ENCODE measurements around the gene MYO16.

- TF ChIP-seq, protein P1, sequence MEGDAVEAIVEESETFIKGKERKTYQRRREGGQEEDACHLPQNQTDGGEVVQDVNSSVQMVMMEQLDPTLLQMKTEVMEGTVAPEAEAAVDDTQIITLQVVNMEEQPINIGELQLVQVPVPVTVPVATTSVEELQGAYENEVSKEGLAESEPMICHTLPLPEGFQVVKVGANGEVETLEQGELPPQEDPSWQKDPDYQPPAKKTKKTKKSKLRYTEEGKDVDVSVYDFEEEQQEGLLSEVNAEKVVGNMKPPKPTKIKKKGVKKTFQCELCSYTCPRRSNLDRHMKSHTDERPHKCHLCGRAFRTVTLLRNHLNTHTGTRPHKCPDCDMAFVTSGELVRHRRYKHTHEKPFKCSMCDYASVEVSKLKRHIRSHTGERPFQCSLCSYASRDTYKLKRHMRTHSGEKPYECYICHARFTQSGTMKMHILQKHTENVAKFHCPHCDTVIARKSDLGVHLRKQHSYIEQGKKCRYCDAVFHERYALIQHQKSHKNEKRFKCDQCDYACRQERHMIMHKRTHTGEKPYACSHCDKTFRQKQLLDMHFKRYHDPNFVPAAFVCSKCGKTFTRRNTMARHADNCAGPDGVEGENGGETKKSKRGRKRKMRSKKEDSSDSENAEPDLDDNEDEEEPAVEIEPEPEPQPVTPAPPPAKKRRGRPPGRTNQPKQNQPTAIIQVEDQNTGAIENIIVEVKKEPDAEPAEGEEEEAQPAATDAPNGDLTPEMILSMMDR (IDR thresholded peaks at IDR 0.05; ENCODE audit: poor library complexity): no peak
- no peak for TF ChIP-seq EZH2phosphoT487 (IDR thresholded peaks at IDR 0.05; ENCODE audit: low read depth, severe bottlenecking, unreplicated experiment)
- no peak for TF ChIP-seq EZH2 (IDR thresholded peaks at IDR 0.05; ENCODE audit: borderline replicate concordance)
These were observed 580.1 kb downstream of the MYO16 start for GRCh38 chr13:109209526-109209925.

Measured in hepatocyte (in vitro differentiated cells).